H1 (cell line): ENCODE results near the gene KLF12. TPM values are rescaled to one million over a fixed set of nuclear protein-coding genes. Genes with fewer than 3 reads are reported as not detected.

Experiments
- CHD1 ChIP-seq: IDR thresholded peaks from 2 replicates; pipeline ENCODE4 v1.6.1; 2012; ENCODE audit warnings: low read depth, low read length, improper control_type of control experiment
- CREB1 ChIP-seq: IDR thresholded peaks from 2 replicates; pipeline ENCODE4 v1.6.1; 2012; ENCODE audit warnings: inconsistent platforms
- HDAC6 ChIP-seq: IDR thresholded peaks from one replicate; pipeline ENCODE4 v1.7.1; 2012; ENCODE audit warnings: low read depth, mild to moderate bottlenecking, inconsistent platforms, low read length, moderate library complexity
- NRF1 ChIP-seq: IDR thresholded peaks from 2 replicates; pipeline ENCODE4 v1.6.1; 2011; ENCODE audit warnings: mild to moderate bottlenecking, low read depth, low read length, improper control_type of control experiment
- TAF1 ChIP-seq: IDR thresholded peaks from 2 replicates; pipeline ENCODE4 v1.6.1; 2011; ENCODE audit warnings: mild to moderate bottlenecking, low read depth, low read length
- TAF7 ChIP-seq: optimal IDR thresholded peaks from 2 replicates; pipeline ENCODE3; 2011; ENCODE audit warnings: low read depth, mild to moderate bottlenecking, inconsistent platforms, low read length, moderate library complexity, borderline replicate concordance
- TEAD4 ChIP-seq: IDR thresholded peaks from 2 replicates; pipeline ENCODE4 v1.6.1; 2012; ENCODE audit warnings: low read depth, low read length, inconsistent platforms, mixed read lengths
- polyA plus RNA-seq, 7 experiments: library from polyadenylated mRNA; depleted of rRNA in 3 of 7; stranded (reverse) in 5 of 7; unstranded in 2 of 7; fragments of >200 nt in 5 of 7; fragments of 200-250 nt in 2 of 7; gene quantifications; 1 replicate in 5 of 7; 2 replicates in 1 of 7; 4 replicates in 1 of 7; pipeline versions ENCODE4 v1.2.1 to v1.2.3, GENCODE V29; 2011 to 2013; ENCODE audit warnings: missing spikeins in 2 of 7, mixed read lengths in 2 of 7
- total RNA-seq: library from RNA; stranded (reverse); fragmentation: NEBNext Ultra II Directional; extraction: Animal tissue kit (Norgen Biotek cat#: 25700); gene quantifications from 2 replicates; pipeline ENCODE4 v1.2.1, GENCODE V29; 2021

Gene KLF12
- total and polyA plus RNA-seq, 2 of the 8 experiments (the other 6 are each of a cell fraction or from before 2014, with no cell fraction given) = 6.6 to 12.1 TPM

DNA sequence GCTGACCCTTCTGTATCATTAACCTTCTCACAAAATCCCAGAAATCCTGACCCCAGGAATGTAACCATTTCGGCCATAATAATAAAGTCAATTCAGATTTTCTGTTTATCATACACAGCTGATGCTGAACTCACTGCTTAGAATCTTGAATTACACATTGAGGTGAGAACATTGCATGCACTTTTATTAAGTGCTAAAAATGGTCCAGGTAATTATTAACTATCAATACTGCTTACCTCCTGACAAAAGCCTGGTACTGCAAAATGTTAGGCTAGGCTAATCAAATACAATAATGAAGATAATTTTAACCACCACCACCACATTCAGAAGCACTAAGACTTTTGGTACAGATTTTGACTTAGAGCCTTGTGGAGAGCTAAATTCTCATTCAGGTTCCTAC, 36.1 kb downstream of the KLF12 start (continued):
- TF ChIP-seq NRF1 (no peak), TAF7 (no peak), HDAC6 (no peak), TEAD4 (no peak), CREB1 (no peak), TAF1 (no peak), CHD1 (no peak)
